Measurements from ENCODE around the gene HS3ST1. TPM values are rescaled to one million over a fixed set of nuclear protein-coding genes. Genes with fewer than 3 reads are reported as not detected.

The HS3ST1 gene
- total RNA-seq, 2 donors from 2014 or later = 1.5 to 6.7 TPM

- intact Hi-C loops (cut with DNase I) = loop anchor here (10.0 kb wide), 1 partner anchor 841 kb away; no protein-coding TSS in a partner anchor
- no peaks in the 10 kb centered on the region for H3K36me3 ChIP-seq
- H3K27me3 ChIP-seq (replicated peaks; ENCODE audit: insufficient read depth) = no peaks in the 10 kb centered on the region
- no peak for TF ChIP-seq POLR2AphosphoS5 (IDR thresholded peaks at IDR 0.05)
- TF ChIP-seq POLR2A (IDR thresholded peaks at IDR 0.05) = no peak
- TF ChIP-seq CTCF (IDR thresholded peaks at IDR 0.05) = no peak
- 88% methylated on average over 3 of the region's 3 CpGs for WGBS
- H3K9me3 ChIP-seq = no peaks in the 10 kb centered on the region
- H3K4me1 ChIP-seq (replicated peaks) = no peaks in the 10 kb centered on the region
- no peak overlapping the region for H3K4me3 ChIP-seq
- no peak overlapping the region for H3K27ac ChIP-seq
- DNase-seq (ENCODE audit: low spot score) = no peak
These were observed 2.7 kb downstream of the HS3ST1 start for GRCh38 chr4:11426003-11426402.

GRCh38 chr4:11424856-11425255 is 3.8 kb downstream of the HS3ST1 start:
- no peak overlapping the region for H3K27ac ChIP-seq
- H3K4me1 ChIP-seq (replicated peaks) = no peaks in the 10 kb centered on the region
- 71% methylated on average over 5 of the region's 5 CpGs for WGBS
- no peak for DNase-seq (ENCODE audit: low spot score)
- no peaks in the 10 kb centered on the region for H3K27me3 ChIP-seq (replicated peaks; ENCODE audit: insufficient read depth)
- H3K9me3 ChIP-seq = no peaks in the 10 kb centered on the region
- H3K36me3 ChIP-seq = no peaks in the 10 kb centered on the region
- intact Hi-C loops (cut with DNase I) = loop anchor here (10.0 kb wide), 1 partner anchor 840 kb away; no protein-coding TSS in a partner anchor
- no peak for TF ChIP-seq CTCF (IDR thresholded peaks at IDR 0.05)
- TF ChIP-seq POLR2A (IDR thresholded peaks at IDR 0.05) = no peak
- no peak for TF ChIP-seq POLR2AphosphoS5 (IDR thresholded peaks at IDR 0.05)
- no peak overlapping the region for H3K4me3 ChIP-seq

GRCh38 chr4:11424000-11424399 is 4.7 kb downstream of the HS3ST1 start:
- no peak overlapping the region for H3K27ac ChIP-seq

GRCh38 chr4:11423465-11423864 is 5.2 kb downstream of the HS3ST1 start:
- Histone ChIP-seq H3K9me3 (no peaks in the 10 kb centered on the region), H3K27ac (no peak overlapping the region), H3K4me1 (replicated peaks) (no peaks in the 10 kb centered on the region), H3K36me3 (no peaks in the 10 kb centered on the region), H3K27me3 (replicated peaks; ENCODE audit: insufficient read depth) (no peaks in the 10 kb centered on the region), H3K4me3 (no peak overlapping the region)
- no peak for DNase-seq (ENCODE audit: low spot score)
- no peak for TF ChIP-seq POLR2AphosphoS5 (IDR thresholded peaks at IDR 0.05)
- no peak for TF ChIP-seq POLR2A (IDR thresholded peaks at IDR 0.05)
- 26% methylated on average over 6 of the region's 6 CpGs for WGBS
- intact Hi-C loops (cut with DNase I) = loop anchor here (10.0 kb wide), 1 partner anchor 839 kb away; no protein-coding TSS in a partner anchor

More at GRCh38 chr4:11424000-11424399, 4.7 kb downstream of the HS3ST1 start:
- no peaks in the 10 kb centered on the region for H3K36me3 ChIP-seq
- no peaks in the 10 kb centered on the region for H3K9me3 ChIP-seq
- WGBS = 29% methylated on average over 4 of the region's 4 CpGs
- intact Hi-C loops (cut with DNase I) = loop anchor here (10.0 kb wide), 1 partner anchor 839 kb away; no protein-coding TSS in a partner anchor
- H3K4me1 ChIP-seq (replicated peaks) = no peaks in the 10 kb centered on the region
- H3K27me3 ChIP-seq (replicated peaks; ENCODE audit: insufficient read depth) = no peaks in the 10 kb centered on the region
- H3K4me3 ChIP-seq = no peak overlapping the region
- TF ChIP-seq CTCF (IDR thresholded peaks at IDR 0.05) (peak in 2 of 4 experiments; percentile 19 to 40), POLR2A (IDR thresholded peaks at IDR 0.05) (no peak), POLR2AphosphoS5 (IDR thresholded peaks at IDR 0.05) (no peak)
- peak; percentile 58 for DNase-seq (ENCODE audit: low spot score)

GRCh38 chr4:11421116-11421515 is 7.6 kb downstream of the HS3ST1 start:
- Histone ChIP-seq H3K9me3 (no peaks in the 10 kb centered on the region), H3K27me3 (replicated peaks; ENCODE audit: insufficient read depth) (no peaks in the 10 kb centered on the region), H3K36me3 (no peaks in the 10 kb centered on the region), H3K4me3 (no peak overlapping the region), H3K4me1 (replicated peaks) (no peaks in the 10 kb centered on the region), H3K27ac (no peak overlapping the region)
- DNase-seq (ENCODE audit: low spot score) = no peak
- 64% methylated on average over 3 of the region's 3 CpGs for WGBS
- intact Hi-C loops (cut with DNase I) = loop anchor here (10.0 kb wide), 1 partner anchor 836 kb away; no protein-coding TSS in a partner anchor
- TF ChIP-seq POLR2AphosphoS5 (IDR thresholded peaks at IDR 0.05) (no peak), CTCF (IDR thresholded peaks at IDR 0.05) (no peak), POLR2A (IDR thresholded peaks at IDR 0.05) (no peak)

All from prostate gland (tissue), 2 donors.